Left ventricle myocardium inferior (tissue), 1 donor: ENCODE results near the gene CUL9. TPM values are rescaled to one million over a fixed set of nuclear protein-coding genes. Genes with fewer than 3 reads are reported as not detected.

Experiments
- DNase-seq: peaks from one replicate; pipeline ENCODE4 v3.0.0-alpha.2; 2020
- H3K27ac ChIP-seq: fragments of 200-600 bp; replicated peaks from 2 replicates; pipeline ENCODE4 v1.8.0; 2021
- H3K27me3 ChIP-seq: fragments of 200-600 bp; 2 replicates; pipeline ENCODE4 v1.8.0; 2021; ENCODE audit warnings: low read depth
- H3K36me3 ChIP-seq: fragments of 200-600 bp; 2 replicates; pipeline ENCODE4 v1.8.0; 2021
- H3K4me1 ChIP-seq: fragments of 200-600 bp; 2 replicates; pipeline ENCODE4 v1.8.0; 2021
- H3K4me3 ChIP-seq: fragments of 200-600 bp; 2 replicates; pipeline ENCODE4 v1.8.0; 2021; ENCODE audit warnings: mild to moderate bottlenecking, moderate library complexity
- H3K9me3 ChIP-seq: fragments of 200-600 bp; replicated peaks from 2 replicates; pipeline ENCODE4 v1.8.0; 2021
- CTCF ChIP-seq: fragments of 200-600 bp; IDR thresholded peaks from 2 replicates; pipeline ENCODE4 v1.8.0; 2021; ENCODE audit warnings: antibody characterized with exemption, mild to moderate bottlenecking, borderline replicate concordance
- intact Hi-C: fragments of 100-400 bp; cut with micrococcal nuclease; formaldehyde crosslinking; loops from one replicate; pipeline ENCODE4 v1.11.0; 2022
- total RNA-seq: library from RNA; stranded (reverse); fragmentation: NEBNext Ultra II Directional; extraction: Animal tissue kit (Norgen Biotek cat#: 25700); gene quantifications from one replicate; pipeline ENCODE4 v1.2.1, GENCODE V29; 2021
- donor health status: DM: no; HTN: yes; CAD: no; lungs with severe emphysema.

The CUL9 gene
- total RNA-seq, 1 donor from 2014 or later, result 14.7 TPM

DNA sequence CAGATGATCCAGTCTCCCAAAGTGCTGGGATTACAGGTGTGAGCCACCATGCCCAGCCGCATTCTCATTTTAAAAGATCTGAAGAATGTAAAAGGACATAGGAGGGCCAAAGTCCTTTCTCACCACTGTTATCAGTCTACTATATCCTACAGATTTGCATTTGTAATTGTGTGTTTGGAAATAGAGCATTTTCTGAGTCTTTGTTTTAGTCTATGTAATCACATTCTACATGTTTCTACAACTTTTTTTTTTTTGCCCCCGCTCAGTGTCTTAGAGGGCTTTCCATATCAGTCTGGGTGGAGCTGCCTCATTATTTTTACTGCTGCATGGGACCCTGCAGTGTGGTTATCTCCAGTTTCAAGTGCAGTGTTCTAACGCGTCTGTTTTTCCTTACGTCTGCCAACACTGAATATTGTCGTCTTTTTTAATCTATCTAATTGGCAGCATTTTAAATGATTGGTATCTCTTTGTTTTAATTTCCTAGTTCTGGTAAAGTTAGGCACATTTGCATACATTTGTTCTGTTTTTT, 7.8 kb downstream of the CUL9 start:
- Histone ChIP-seq H3K4me1 (peaks cover 7% of the 10 kb centered on the region), H3K27me3 (no peaks in the 10 kb centered on the region), H3K27ac (no peak overlapping the region), H3K4me3 (no peak overlapping the region), H3K9me3 (no peaks in the 10 kb centered on the region), H3K36me3 (peaks cover 76% of the 10 kb centered on the region)
- no peak for DNase-seq
- intact Hi-C loops, result no loop called here
- no peak for TF ChIP-seq CTCF

DNA sequence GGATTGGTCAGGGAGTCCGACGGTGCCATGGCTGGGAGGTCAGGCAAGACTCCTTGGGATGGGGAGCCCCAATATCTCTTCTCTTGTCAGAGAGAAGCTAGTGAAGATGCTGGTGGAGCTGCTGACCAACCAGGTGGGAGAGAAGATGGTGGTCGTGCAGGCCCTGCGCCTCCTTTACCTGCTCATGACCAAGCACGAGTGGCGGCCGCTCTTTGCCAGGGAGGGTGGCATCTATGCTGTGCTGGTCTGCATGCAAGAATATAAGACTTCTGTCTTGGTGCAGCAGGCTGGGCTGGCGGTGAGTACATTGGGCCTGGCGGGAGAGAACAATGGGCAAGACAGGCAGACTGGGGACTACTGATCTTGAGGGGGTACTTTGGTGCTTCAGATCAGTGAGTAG, 10.9 kb downstream of the CUL9 start:
- Histone ChIP-seq H3K4me1 (peaks cover 7% of the 10 kb centered on the region), H3K4me3 (no peak overlapping the region), H3K27me3 (no peaks in the 10 kb centered on the region), H3K36me3 (peaks cover 70% of the 10 kb centered on the region), H3K9me3 (no peaks in the 10 kb centered on the region), H3K27ac (no peak overlapping the region)
- TF ChIP-seq CTCF, result no peak
- DNase-seq, result no peak
- intact Hi-C loops, result no loop called here

DNA sequence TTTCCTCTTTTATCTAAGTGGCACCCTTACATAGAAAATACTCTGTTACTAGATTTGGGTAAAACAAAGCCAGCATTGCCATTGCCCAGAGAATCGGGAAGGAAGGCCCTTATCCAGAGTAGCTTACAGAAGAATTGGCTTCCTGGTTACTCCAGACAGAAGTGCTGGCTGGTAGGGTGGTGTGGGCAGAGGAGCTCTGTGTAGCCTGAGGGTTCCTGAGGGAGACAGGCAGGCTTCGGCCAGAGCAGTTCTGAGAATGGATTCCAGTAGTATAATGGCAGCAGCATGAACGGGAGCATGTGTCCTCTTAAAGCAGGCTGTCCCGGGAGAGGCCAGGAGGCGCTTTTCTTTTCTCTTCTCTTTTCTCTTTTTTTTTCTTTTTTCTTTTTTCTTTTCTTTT, 11.9 kb downstream of the CUL9 start:
- H3K9me3 ChIP-seq, result no peaks in the 10 kb centered on the region
- H3K27me3 ChIP-seq, result no peaks in the 10 kb centered on the region
- DNase-seq, result no peak
- no peak for TF ChIP-seq CTCF
- H3K4me3 ChIP-seq, result no peak overlapping the region
- intact Hi-C loops, result no loop called here
- peaks cover 69% of the 10 kb centered on the region for H3K36me3 ChIP-seq
- H3K4me1 ChIP-seq, result peaks cover 7% of the 10 kb centered on the region
- H3K27ac ChIP-seq, result no peak overlapping the region

GRCh38 chr6:43196337-43196736, 14.3 kb downstream of the CUL9 start:
- no peak overlapping the region for H3K4me3 ChIP-seq
- no peak overlapping the region for H3K27ac ChIP-seq
- H3K27me3 ChIP-seq, result no peaks in the 10 kb centered on the region
- TF ChIP-seq CTCF, result no peak
- H3K36me3 ChIP-seq, result peaks cover 82% of the 10 kb centered on the region
- no peaks in the 10 kb centered on the region for H3K4me1 ChIP-seq
- no peak for DNase-seq
- intact Hi-C loops, result no loop called here
- H3K9me3 ChIP-seq, result no peaks in the 10 kb centered on the region

- Histone ChIP-seq H3K27me3 (no peaks in the 10 kb centered on the region), H3K4me1 (no peaks in the 10 kb centered on the region), H3K9me3 (no peaks in the 10 kb centered on the region), H3K36me3 (peaks cover 65% of the 10 kb centered on the region), H3K27ac (no peak overlapping the region), H3K4me3 (no peak overlapping the region)
- no peak for TF ChIP-seq CTCF
- DNase-seq, result no peak
- intact Hi-C loops, result no loop called here
Measured at GRCh38 chr6:43199912-43200311, 17.9 kb downstream of the CUL9 start.

DNA sequence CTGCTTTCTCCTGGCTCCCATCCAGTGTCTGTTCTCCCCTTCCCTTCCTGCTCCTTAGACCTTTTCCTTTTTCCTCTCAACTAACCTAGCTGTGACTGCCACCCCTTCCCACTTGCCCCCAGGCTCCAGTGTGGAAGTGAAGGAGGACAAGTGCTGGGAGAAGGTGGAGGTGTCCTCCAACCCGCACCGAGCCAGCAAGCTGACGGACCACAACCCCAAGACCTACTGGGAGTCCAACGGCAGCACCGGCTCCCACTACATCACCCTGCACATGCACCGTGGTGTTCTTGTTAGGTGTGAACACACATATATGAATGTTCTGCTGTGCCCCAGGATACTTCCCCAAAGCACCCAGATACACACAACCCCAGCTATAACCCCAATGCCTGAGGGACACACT, 18.5 kb downstream of the CUL9 start:
- no peak for TF ChIP-seq CTCF
- H3K9me3 ChIP-seq, result no peaks in the 10 kb centered on the region
- no peak for DNase-seq
- H3K27me3 ChIP-seq, result no peaks in the 10 kb centered on the region
- H3K4me3 ChIP-seq, result no peak overlapping the region
- H3K27ac ChIP-seq, result no peak overlapping the region
- intact Hi-C loops, result no loop called here
- peaks cover 69% of the 10 kb centered on the region for H3K36me3 ChIP-seq
- H3K4me1 ChIP-seq, result no peaks in the 10 kb centered on the region
